ENCODE data around the gene TRAF3. TPM values are rescaled to one million over a fixed set of nuclear protein-coding genes. Genes with fewer than 3 reads are reported as not detected.

The TRAF3 gene
- total RNA-seq, 2 donors from 2014 or later = 20.8 to 26.0 TPM

GRCh38 chr14:102798926-102799325 is 21.7 kb downstream of the TRAF3 start:
- H3K27me3 ChIP-seq = no peaks in the 10 kb centered on the region
- intact Hi-C loops (cut with DNase I) = no loop called here
- DNase-seq = no peak
- H3K9me3 ChIP-seq = no peaks in the 10 kb centered on the region
- no peak for TF ChIP-seq CTCF (IDR thresholded peaks at IDR 0.05)
- no peak overlapping the region for H3K4me3 ChIP-seq
- H3K9ac ChIP-seq (ENCODE audit: low read depth in 2 of 2, low read length in 2 of 2) = no peak overlapping the region
- no peak overlapping the region for H3K27ac ChIP-seq
- H3K36me3 ChIP-seq = no peaks in the 10 kb centered on the region
- H3K4me1 ChIP-seq = no peaks in the 10 kb centered on the region

- no peak overlapping the region for H3K27ac ChIP-seq
- intact Hi-C loops (cut with DNase I) = no loop called here
- H3K9me3 ChIP-seq = no peaks in the 10 kb centered on the region
- no peak overlapping the region for H3K9ac ChIP-seq (ENCODE audit: low read depth in 2 of 2, low read length in 2 of 2)
- H3K4me1 ChIP-seq = no peaks in the 10 kb centered on the region
- no peak overlapping the region for H3K4me3 ChIP-seq
- H3K36me3 ChIP-seq = no peaks in the 10 kb centered on the region
- no peak for DNase-seq
- no peak for TF ChIP-seq CTCF (IDR thresholded peaks at IDR 0.05)
- H3K27me3 ChIP-seq = no peaks in the 10 kb centered on the region
Observed at GRCh38 chr14:102799684-102800562, 22.7 kb downstream of the TRAF3 start.

GRCh38 chr14:102802834-102803523 is 25.7 kb downstream of the TRAF3 start:
- intact Hi-C loops (cut with DNase I) = no loop called here
- no peak for DNase-seq
- no peak for TF ChIP-seq CTCF (IDR thresholded peaks at IDR 0.05)
- Histone ChIP-seq H3K9me3 (no peaks in the 10 kb centered on the region), H3K36me3 (no peaks in the 10 kb centered on the region), H3K4me3 (no peak overlapping the region), H3K27me3 (no peaks in the 10 kb centered on the region), H3K9ac (ENCODE audit: low read depth in 2 of 2, low read length in 2 of 2) (no peak overlapping the region), H3K27ac (no peak overlapping the region), H3K4me1 (peaks cover 11% of the 10 kb centered on the region)

- H3K9ac ChIP-seq (ENCODE audit: low read depth in 2 of 2, low read length in 2 of 2) = no peak overlapping the region
- H3K4me1 ChIP-seq = peaks cover 11% of the 10 kb centered on the region
- intact Hi-C loops (cut with DNase I) = no loop called here
- no peak overlapping the region for H3K27ac ChIP-seq
- H3K36me3 ChIP-seq = no peaks in the 10 kb centered on the region
- H3K27me3 ChIP-seq = no peaks in the 10 kb centered on the region
- no peak for DNase-seq
- H3K9me3 ChIP-seq = no peaks in the 10 kb centered on the region
- H3K4me3 ChIP-seq = no peak overlapping the region
- no peak for TF ChIP-seq CTCF (IDR thresholded peaks at IDR 0.05)
Observed at GRCh38 chr14:102804858-102805257, 27.6 kb downstream of the TRAF3 start.

GRCh38 chr14:102805371-102805891 is 28.2 kb downstream of the TRAF3 start:
- no peak overlapping the region for H3K4me3 ChIP-seq
- intact Hi-C loops (cut with DNase I) = no loop called here
- no peak for DNase-seq
- peaks cover 11% of the 10 kb centered on the region for H3K4me1 ChIP-seq
- H3K27me3 ChIP-seq = no peaks in the 10 kb centered on the region
- H3K9me3 ChIP-seq = no peaks in the 10 kb centered on the region
- H3K36me3 ChIP-seq = no peaks in the 10 kb centered on the region
- TF ChIP-seq CTCF (IDR thresholded peaks at IDR 0.05) = no peak
- no peak overlapping the region for H3K27ac ChIP-seq
- H3K9ac ChIP-seq (ENCODE audit: low read depth in 2 of 2, low read length in 2 of 2) = no peak overlapping the region
